NCI-H524 treated with DMSO at 0.1 percent for 48 hours (cell line): ENCODE measurements around the gene TOLLIP.
"Not testable (repeated sequence)": the region's sequence is repeated elsewhere in the genome, so short reads cannot be mapped to it uniquely, and the experiment has no call there.

Experiments
- DNase-seq: peaks from one replicate; lab custom pipeline; 2025; lab: John Stamatoyannopoulos, UW

Gene TOLLIP

DNA sequence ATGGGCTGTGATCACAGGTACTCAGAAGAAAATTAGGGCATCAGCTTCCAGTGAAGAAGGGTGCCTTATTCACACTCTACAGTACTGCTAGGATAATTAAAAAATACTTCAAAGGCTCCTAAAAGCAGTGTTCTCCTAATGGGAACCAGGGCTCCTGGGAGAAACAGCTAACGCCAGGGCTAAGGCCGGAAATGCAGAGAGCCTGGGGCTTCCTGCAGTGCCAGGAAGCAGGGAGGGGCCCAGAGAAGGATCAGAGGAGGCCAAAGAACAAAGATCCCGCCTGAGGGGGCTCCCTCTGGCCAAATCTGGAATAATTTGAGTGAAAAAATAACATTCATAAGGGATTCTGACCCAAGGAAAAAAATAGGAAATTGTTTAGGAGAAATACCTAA, 27.5 kb downstream of the TOLLIP start:
- DNase-seq = no peak

GRCh38 chr11:1281326-1281973, 28.0 kb downstream of the TOLLIP start:
- no peak for DNase-seq

DNA sequence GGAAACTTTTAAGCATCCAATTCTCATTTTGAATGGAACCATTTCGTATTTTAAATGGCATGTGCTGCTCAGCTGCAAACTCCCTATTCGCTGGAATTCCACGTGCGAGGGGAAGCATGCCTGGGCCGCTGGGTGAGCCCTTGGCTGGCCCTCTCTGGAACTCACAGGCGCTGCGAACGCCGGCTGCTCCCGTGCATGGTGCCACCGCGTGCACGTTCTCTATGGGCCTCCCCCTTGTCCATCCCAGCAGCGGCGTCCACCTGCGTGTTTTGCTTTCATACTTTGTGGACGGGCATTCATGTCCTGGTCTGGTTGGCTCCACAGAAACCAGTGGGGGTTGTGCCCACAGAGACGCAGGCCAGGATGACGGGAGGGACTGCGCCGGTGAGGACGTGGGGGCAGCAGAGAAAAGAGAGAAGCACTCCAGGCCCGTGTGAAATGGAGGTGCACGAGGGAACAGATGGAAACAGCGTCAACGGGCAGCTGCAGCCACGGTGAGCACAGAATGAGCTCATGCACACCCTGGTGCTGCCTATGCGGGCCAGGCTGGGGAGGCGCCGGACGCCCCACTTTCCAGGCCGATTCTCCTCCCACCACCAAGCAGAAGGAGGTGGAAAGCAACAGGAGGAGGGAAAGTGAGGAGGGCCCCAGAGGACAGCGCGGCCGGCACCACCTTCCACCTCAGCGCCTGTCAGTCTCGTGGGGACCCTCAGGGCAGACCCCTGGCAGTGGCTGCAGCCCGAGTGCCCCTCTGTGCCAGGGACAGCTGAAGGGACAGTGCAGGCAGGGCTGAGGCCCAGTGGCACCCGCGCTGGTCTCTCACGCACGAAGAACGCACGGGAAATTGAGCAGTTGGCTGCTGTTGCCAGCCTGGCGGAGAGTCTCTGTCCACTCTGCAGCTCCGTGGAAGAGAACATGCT, 29.1 kb downstream of the TOLLIP start:
- DNase-seq = no peak

DNA sequence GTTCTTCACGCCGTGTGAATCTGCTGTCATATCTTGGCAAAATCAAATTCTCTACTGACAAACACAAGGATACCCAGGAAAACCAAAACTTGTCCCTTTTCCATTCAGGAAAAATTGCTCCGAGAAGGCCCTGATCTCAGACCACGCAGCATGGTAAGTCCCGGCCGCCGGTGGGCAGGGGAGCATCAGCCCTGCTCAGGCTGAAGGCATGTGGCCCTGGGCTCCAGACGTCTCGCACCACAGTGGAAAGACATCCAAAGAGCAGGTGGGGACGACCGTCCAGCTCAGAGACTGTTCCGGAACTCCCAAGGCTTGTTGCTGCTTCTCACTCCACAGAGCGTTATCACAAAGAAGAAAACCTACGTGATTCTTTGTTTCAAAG, 29.8 kb downstream of the TOLLIP start:
- no peak for DNase-seq

- DNase-seq = no peak
Measured at GRCh38 chr11:1278766-1279673, 30.4 kb downstream of the TOLLIP start.

GRCh38 chr11:1277936-1278512, 31.4 kb downstream of the TOLLIP start:
- DNase-seq = no peak

GRCh38 chr11:1276866-1277615, 32.4 kb downstream of the TOLLIP start:
- DNase-seq = no peak

GRCh38 chr11:1276041-1276790, 33.2 kb downstream of the TOLLIP start:
- DNase-seq = no peak

DNA sequence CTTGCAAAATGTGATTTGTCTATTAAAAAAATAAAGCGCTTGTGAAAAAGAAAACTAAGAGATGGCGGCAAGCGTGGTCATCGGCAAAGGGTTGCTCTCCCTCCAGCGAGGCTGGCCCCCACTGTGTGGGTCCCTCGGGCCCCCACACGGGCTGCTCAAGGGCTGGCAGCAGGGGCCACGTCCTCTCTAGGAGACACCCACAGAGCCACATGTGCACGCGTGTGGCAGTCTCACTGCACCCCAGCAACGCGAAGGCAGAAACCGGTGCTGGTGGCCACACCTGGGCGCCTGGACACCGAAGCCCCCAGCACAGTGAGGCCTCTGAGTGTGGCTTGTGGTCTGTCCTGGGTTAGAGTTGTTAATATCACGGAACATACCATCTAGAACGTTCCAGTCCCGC, 34.4 kb downstream of the TOLLIP start:
- DNase-seq = no peak

DNA sequence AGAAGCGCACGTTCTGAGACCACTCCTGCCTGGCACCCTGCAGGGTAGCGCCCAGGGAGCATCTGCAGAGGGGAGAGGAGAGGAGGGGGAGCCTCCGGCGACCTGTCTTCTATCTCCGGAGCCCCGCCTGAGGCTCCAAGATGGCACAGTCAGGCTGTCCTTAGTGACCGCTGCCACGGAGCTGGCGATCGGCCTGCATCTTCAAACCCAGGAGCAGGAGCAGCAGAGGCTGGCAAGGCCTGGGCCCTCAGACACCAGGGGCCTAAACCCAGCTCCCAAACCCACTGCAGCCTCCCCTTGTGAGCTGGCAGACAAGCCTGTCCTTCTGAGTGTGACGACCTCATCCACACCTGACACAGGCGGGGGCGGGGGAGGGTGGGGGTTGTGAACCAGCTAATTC, 34.9 kb downstream of the TOLLIP start:
- DNase-seq = no peak

GRCh38 chr11:1272531-1272930, 36.9 kb downstream of the TOLLIP start:
- DNase-seq = no peak

- no peak for DNase-seq
Measured at GRCh38 chr11:1271927-1272326, 37.5 kb downstream of the TOLLIP start.

GRCh38 chr11:1271406-1271805, 38.0 kb downstream of the TOLLIP start:
- DNase-seq = no peak

- DNase-seq = no peak
Measured at GRCh38 chr11:1271002-1271401, 38.4 kb downstream of the TOLLIP start.

DNA sequence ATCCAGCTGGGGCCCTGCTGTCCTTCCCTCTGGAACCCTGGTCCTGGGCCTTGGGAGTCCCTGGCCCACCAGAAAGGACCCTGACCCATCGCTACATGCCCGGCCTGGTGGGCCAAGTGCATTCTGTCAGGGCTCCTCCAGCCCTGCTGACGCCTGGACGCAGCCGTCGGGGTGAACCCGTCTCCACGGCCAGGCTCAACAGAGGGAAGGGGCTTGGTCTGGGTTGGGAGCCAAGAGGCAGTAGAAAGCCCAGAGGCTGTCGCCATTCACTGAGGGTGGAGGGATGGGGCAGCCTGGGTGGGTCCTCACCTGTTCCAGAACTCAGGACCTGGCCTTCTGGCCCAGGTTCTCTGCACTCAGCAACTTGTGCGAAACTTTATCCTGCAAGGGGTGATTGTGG, 39.0 kb downstream of the TOLLIP start:
- no peak for DNase-seq

- no peak for DNase-seq
Measured at GRCh38 chr11:1269957-1270356, 39.5 kb downstream of the TOLLIP start.

GRCh38 chr11:1267441-1268100, 41.9 kb downstream of the TOLLIP start:
- no peak for DNase-seq

DNA sequence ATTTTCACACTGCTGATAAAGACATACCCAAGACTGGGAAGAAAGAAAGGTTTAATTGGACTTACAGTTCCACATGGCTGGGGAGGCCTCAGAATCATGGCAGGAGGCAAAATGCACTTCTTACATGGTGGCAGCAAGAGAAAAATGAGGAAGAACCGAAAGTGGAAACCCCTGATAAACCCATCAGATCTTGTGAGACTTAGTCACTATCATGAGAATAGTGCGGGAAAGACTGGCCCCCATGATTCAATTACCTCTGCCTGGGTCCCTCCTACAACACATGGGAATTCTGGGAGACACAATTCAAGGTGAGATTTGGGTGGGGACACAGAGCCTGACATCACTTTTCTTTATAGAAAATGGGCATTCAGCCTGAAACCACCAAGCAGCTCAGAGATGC, 42.5 kb downstream of the TOLLIP start:
- not testable (repeated sequence) for DNase-seq

- DNase-seq = not testable (repeated sequence)
Measured at GRCh38 chr11:1265480-1265879, 44.0 kb downstream of the TOLLIP start.

- DNase-seq = peak; percentile 14
Measured at GRCh38 chr11:1264444-1264843, 45.0 kb downstream of the TOLLIP start.
